K562 (cell line): ENCODE results near the gene C1R. TPM values are rescaled to one million over a fixed set of nuclear protein-coding genes. Genes with fewer than 3 reads are reported as not detected.

Experiments used
- CCNT2 ChIP-seq: IDR thresholded peaks from 2 replicates; pipeline ENCODE4 v1.6.1; 2011; ENCODE audit warnings: borderline replicate concordance, low read depth, mild to moderate bottlenecking, moderate library complexity, mixed read lengths, low read length; ENCODE audit not compliant: insufficient read length; ENCODE audit errors: extremely low read depth
- CTCF ChIP-seq, 3 experiments: IDR thresholded peaks in 2 of 3; conservative IDR thresholded peaks in 1 of 3; 2 replicates each; pipeline ENCODE4 v1.5.1; 2011 to 2012; ENCODE audit warnings: low read length in 3 of 3, mild to moderate bottlenecking in 3 of 3, control low read depth in 2 of 3, improper control_type of control experiment in 1 of 3, inconsistent platforms in 1 of 3, low read depth in 1 of 3, mixed read lengths in 1 of 3, moderate library complexity in 1 of 3; ENCODE audit not compliant: insufficient read depth in 2 of 3
- ESRRA ChIP-seq: fragments of 450-650 bp; IDR thresholded peaks from 2 replicates; pipeline ENCODE4 v1.6.1; 2014; ENCODE audit warnings: low read depth, mild to moderate bottlenecking, moderate library complexity, borderline replicate concordance
- ETV1 ChIP-seq: fragments of 450-650 bp; conservative IDR thresholded peaks from 2 replicates; pipeline ENCODE4 v1.6.1; 2016; ENCODE audit warnings: missing genetic modification characterization, control low read depth, low read depth, missing compliant biosample characterization
- FUS ChIP-seq: fragments of 200-400 bp; formaldehyde crosslinking; optimal IDR thresholded peaks from 2 replicates; pipeline ENCODE3; 2017; ENCODE audit warnings: low read depth, low read length
- HCFC1 ChIP-seq: IDR thresholded peaks from 2 replicates; pipeline ENCODE4 v1.6.1; 2012; ENCODE audit warnings: low read depth, low read length, improper control_type of control experiment
- HINFP ChIP-seq: fragments of 450-650 bp; conservative IDR thresholded peaks from 2 replicates; pipeline ENCODE4 v1.6.1; 2016; ENCODE audit warnings: missing genetic modification characterization, low read depth, mild to moderate bottlenecking, control low read depth, missing compliant biosample characterization
- LCOR ChIP-seq: sonication (generic); formaldehyde crosslinking; IDR thresholded peaks from 2 replicates; pipeline ENCODE4 v1.8.0; 2022; ENCODE audit warnings: mild to moderate bottlenecking, missing genetic modification reagents
- MAX ChIP-seq: sonication (generic); formaldehyde crosslinking; IDR thresholded peaks from 2 replicates; pipeline ENCODE4 v1.9.0; 2022; ENCODE audit warnings: mild to moderate bottlenecking, missing genetic modification reagents
- MBD1 ChIP-seq: fragments of 250-450 bp; sonication (Bioruptor Pico); IDR thresholded peaks from 2 replicates; pipeline ENCODE4 v1.8.0; 2022; ENCODE audit warnings: inconsistent platforms
- MXD1 ChIP-seq: fragments of 250-450 bp; sonication (Bioruptor Pico); IDR thresholded peaks from 2 replicates; pipeline ENCODE4 v1.8.0; 2021; ENCODE audit warnings: borderline replicate concordance, mild to moderate bottlenecking, moderate library complexity; ENCODE audit not compliant: poor library complexity, severe bottlenecking
- POLR2A ChIP-seq: fragments of 450-650 bp; conservative IDR thresholded peaks from 2 replicates; pipeline ENCODE4 v1.6.1; 2016
- RBM17 ChIP-seq: fragments of 200-400 bp; formaldehyde crosslinking; IDR thresholded peaks from 2 replicates; pipeline ENCODE4 v1.6.1; 2017; ENCODE audit warnings: low read depth, mild to moderate bottlenecking, low read length, borderline replicate concordance
- STAT5A ChIP-seq: IDR thresholded peaks from 2 replicates; pipeline ENCODE4 v1.6.1; 2012; ENCODE audit warnings: low read length, inconsistent platforms, borderline replicate concordance
- TRIM24 ChIP-seq, 2 experiments: fragments of 450-650 bp; IDR thresholded peaks; 2 replicates each; pipeline ENCODE4 v1.6.1; 2016
- ZBED1 ChIP-seq: IDR thresholded peaks from 2 replicates; pipeline ENCODE4 v1.6.1; 2014
- ZNF518B ChIP-seq: fragments of 250-450 bp; sonication (Bioruptor Pico); IDR thresholded peaks from 2 replicates; pipeline ENCODE4 v1.5.0; 2021; ENCODE audit warnings: mild to moderate bottlenecking, moderate library complexity
- ZNF79 ChIP-seq: fragments of 250-450 bp; sonication (Bioruptor Pico); IDR thresholded peaks from 2 replicates; pipeline ENCODE4 v1.4.0; 2020; ENCODE audit warnings: low read depth, mild to moderate bottlenecking, moderate library complexity
- polyA plus RNA-seq, 8 experiments: library from polyadenylated mRNA; depleted of rRNA in 4 of 8; stranded (reverse) in 5 of 8; unstranded in 3 of 8; fragments of >200 nt; fragmentation: Nextera tagmentation in 2 of 8; fragmentation: Illumina TruSeq in 1 of 8; extraction: Ambion mirVana in 2 of 8; extraction: Trizol in 1 of 8; gene quantifications; 2 replicates each; pipeline versions ENCODE4 v1.2.1 to v1.2.3, GENCODE V29; 2011 to 2014; ENCODE audit warnings: inconsistent platforms in 1 of 8, missing spikeins in 1 of 8
- total RNA-seq, 7 experiments: library from RNA; depleted of rRNA in 6 of 7; stranded (reverse); fragments of >200 nt in 6 of 7; fragmentation: Illumina TruSeq in 2 of 7; extraction: Trizol in 2 of 7; gene quantifications; 2 replicates each; pipeline versions ENCODE4 v1.2.1 to v1.2.3, GENCODE V29; 2011 to 2021; ENCODE audit warnings: low replicate concordance in 1 of 7

C1R gene
- total and polyA plus RNA-seq, 9 of the 15 experiments (the other 6 are each of a cell fraction or from before 2014, with no cell fraction given), result 0.07 to 1.0 (median 0.33) TPM; not detected in 1

GRCh38 chr12:7108003-7108795 lies 16.0 kb upstream of the C1R start (continued):
- no peak for TF ChIP-seq CTCF (IDR thresholded peaks at IDR 0.05 in 2 of 3, conservative IDR thresholded peaks at IDR 0.05 in 1 of 3; ENCODE audit: insufficient read depth in 2 of 3, low read depth in 1 of 3, low read length in 3 of 3)
- TF ChIP-seq MBD1 (CRISPR knock-in tag), result no peak
- no peak for TF ChIP-seq CCNT2
- TF ChIP-seq HCFC1, result no peak
- no peak for TF ChIP-seq RBM17
- no peak for TF ChIP-seq ZBED1
- TF ChIP-seq ESRRA, result peak; percentile 17; the same call in 1 of the 2 replicates
- TF ChIP-seq STAT5A, result 0 out of 2 replicates have a peak, but pooled peaks have one; percentile 23
- no peak for TF ChIP-seq ZNF79
- TF ChIP-seq MAX (CRISPR knock-in tag), result peak; percentile 65
- TF ChIP-seq FUS, result no peak
- TF ChIP-seq TRIM24 (IDR thresholded peaks at IDR 0.05), result no peak
- no peak for TF ChIP-seq ZNF518B (CRISPR knock-in tag)
- no peak for TF ChIP-seq MXD1 (CRISPR knock-in tag)
- TF ChIP-seq HINFP, result no peak
- TF ChIP-seq POLR2A, result peak; percentile 87
- TF ChIP-seq ETV1 (tag), result peak; percentile 91
- TF ChIP-seq LCOR (CRISPR knock-in tag), result no peak
